NCI-H2171 (cell line): ENCODE measurements around the gene LHB.
A peak's percentile ranks its signal among the peaks of the same experiment; 100 is the strongest.
"Not testable (repeated sequence)": the region's sequence is repeated elsewhere in the genome, so short reads cannot be mapped to it uniquely, and the experiment has no call there.

Source experiments
- DNase-seq: peaks from one replicate; lab custom pipeline; 2025; lab: John Stamatoyannopoulos, UW

LHB gene

GRCh38 chr19:49038111-49038510 lies 21.2 kb upstream of the LHB start:
- not testable (repeated sequence) for DNase-seq

GRCh38 chr19:49036815-49037214 lies 19.9 kb upstream of the LHB start, which contains the start of gene CGB1:
TSS of gene CGB1 (minus strand) at chr19:49036895. CDS start at chr19:49036711, 184 bp downstream.
- peak; percentile 36 for DNase-seq

- peak; percentile 78 for DNase-seq
These were observed 14.9 kb upstream of the LHB start, which contains the start of gene CGB2 for GRCh38 chr19:49031642-49032301. TSS of gene CGB2 (plus strand) at chr19:49031890. CDS start at chr19:49032096, 206 bp downstream.

- not testable (repeated sequence) for DNase-seq
These were observed 13.4 kb upstream of the LHB start for GRCh38 chr19:49030323-49030722.

- DNase-seq, result not testable (repeated sequence)
These were observed 12.9 kb upstream of the LHB start for GRCh38 chr19:49029749-49030148.

GRCh38 chr19:49028686-49029085 lies 11.8 kb upstream of the LHB start:
- DNase-seq, result not testable (repeated sequence)

GRCh38 chr19:49025599-49025998 lies 8.7 kb upstream of the LHB start:
- not testable (repeated sequence) for DNase-seq

GRCh38 chr19:49025088-49025487 lies 8.2 kb upstream of the LHB start:
- DNase-seq, result not testable (repeated sequence)

- not testable (repeated sequence) for DNase-seq
These were observed 7.3 kb upstream of the LHB start, which contains the start of gene CGB3 for GRCh38 chr19:49024233-49024632. TSS of gene CGB3 (minus strand) at chr19:49024333. CDS start at chr19:49023971, 362 bp downstream.

GRCh38 chr19:49022116-49022515 lies 5.2 kb upstream of the LHB start:
- DNase-seq, result no peak

- no peak for DNase-seq
These were observed 4.3 kb upstream of the LHB start for GRCh38 chr19:49020931-49021895.

GRCh38 chr19:49020342-49020741 lies 3.5 kb upstream of the LHB start:
- no peak for DNase-seq

- peak; percentile 46 for DNase-seq
These were observed 2.5 kb upstream of the LHB start for GRCh38 chr19:49019242-49019932.

GRCh38 chr19:49018388-49019241 lies 1.7 kb upstream of the LHB start:
- DNase-seq, result not testable (repeated sequence)

- DNase-seq, result peak; percentile 62
These were observed 918 bp upstream of the LHB start for GRCh38 chr19:49017666-49018351.

GRCh38 chr19:49016067-49016839 lies 638 bp downstream of the LHB start:
- no peak for DNase-seq

GRCh38 chr19:49014870-49015255 lies 2.0 kb downstream of the LHB start:
- no peak for DNase-seq

- no peak for DNase-seq
These were observed 2.6 kb downstream of the LHB start for GRCh38 chr19:49014123-49014869.

- no peak for DNase-seq
These were observed 5.7 kb downstream of the LHB start for GRCh38 chr19:49011194-49011593.
